GM21447 (cell line): Measurements from ENCODE around the gene NTNG1.
"Not testable (repeated sequence)": the region's sequence is repeated elsewhere in the genome, so short reads cannot be mapped to it uniquely, and the experiment has no call there.

Experiments used
- ATAC-seq: cut with Tn5 transposase; IDR thresholded peaks from one replicate; pipeline ENCODE4 v1.9.1; 2021; ENCODE audit not compliant: unreplicated experiment

Gene NTNG1

DNA sequence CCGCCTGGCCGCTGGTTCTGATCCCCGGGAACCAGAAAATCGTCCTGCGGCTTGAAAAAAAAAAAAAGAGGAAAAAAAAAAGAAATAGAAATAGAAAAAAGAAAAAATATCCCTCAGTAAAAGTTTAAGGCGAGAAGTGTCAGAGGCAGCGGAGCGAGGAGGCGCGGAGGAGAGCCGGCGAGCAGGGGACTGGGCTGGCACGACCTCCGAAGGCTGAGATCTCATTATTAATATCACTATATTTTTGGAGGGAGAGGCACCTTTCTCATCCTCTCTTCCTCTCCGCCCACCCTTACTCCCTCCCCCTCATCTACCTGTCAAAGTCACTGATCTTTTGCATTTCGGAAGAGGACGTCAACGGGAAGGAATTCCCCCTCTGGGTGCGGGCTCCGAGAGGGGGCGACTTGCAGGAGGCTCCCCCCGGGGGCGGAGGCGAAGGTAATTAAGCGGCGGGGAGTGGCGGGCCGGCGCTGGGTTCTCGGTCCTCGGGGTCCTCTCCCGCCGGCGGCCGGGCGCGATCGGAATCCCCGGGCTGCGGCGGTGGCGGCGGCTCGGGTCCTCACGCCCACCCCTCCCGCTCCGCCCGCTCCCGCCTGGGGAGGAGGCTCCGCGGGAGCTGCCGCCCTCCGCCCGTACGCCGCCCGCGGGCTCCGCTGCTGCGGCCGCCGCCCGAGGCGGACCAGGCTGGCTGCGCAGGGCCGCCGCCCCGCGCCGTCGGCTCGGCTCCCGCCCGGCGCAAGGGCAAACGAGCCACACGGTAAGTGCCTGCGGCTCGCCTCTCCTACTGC is at the start of gene NTNG1:
Gene NTNG1 (plus strand): TSS at position 337 of the 788 bp plus-strand sequence.
- no peak for ATAC-seq

DNA sequence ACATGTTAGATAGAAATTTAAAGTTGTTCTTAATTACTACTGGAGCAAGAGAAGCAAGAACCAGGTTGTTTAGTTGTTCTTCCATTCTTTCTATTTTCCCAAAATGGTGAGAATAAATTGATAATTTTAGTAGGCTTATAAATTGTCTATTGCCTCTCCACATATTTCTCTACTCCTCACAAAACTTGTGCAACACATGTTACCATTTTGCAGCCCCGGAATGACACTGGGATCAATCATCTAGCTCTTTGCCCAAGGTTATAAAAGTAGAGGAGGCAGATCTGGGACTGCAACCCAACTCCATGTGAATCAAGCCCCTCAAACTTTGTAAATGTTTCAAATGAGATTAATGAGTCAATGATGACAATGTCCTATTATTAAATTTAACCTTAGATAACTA is 49.4 kb upstream of the NTNG1 start:
- ATAC-seq = no peak

DNA sequence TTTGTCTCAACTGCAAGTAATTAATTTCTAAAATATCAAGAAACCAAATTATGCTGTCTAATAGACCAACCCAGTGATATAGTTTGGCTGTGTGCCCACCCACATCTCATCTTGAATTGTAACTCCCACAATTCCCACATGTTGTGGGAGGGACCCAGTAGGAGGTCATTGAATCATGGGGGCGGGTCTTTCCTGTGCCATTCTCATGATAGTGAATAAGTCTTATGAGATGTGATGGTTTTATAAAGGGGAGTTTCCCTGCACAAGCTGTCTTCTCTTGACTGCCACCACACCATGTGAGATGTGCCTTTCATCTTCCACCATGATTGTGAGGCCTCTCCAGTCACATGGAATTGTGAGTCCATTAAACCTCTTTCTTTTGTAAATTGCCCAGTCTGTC is 47.4 kb upstream of the NTNG1 start:
- not testable (repeated sequence) for ATAC-seq

DNA sequence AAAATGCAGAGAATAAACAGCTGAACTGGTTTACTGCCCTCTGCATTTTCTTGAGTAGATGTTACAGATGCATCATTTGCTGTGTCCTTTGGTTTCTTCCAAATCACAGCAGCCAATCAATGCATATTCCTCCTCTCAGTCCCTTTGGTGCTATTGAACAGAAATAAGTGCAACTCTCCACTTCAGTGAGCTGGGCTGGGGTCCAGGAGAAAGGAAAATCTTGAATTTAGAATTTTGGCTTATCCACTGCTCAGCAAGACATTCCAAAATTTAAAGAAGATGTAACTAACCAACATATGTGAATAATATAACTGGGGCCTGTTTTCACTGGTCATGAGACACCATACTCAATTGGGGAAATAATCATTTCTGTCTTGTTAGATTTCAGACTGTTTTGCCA is 45.2 kb upstream of the NTNG1 start:
- no peak for ATAC-seq

DNA sequence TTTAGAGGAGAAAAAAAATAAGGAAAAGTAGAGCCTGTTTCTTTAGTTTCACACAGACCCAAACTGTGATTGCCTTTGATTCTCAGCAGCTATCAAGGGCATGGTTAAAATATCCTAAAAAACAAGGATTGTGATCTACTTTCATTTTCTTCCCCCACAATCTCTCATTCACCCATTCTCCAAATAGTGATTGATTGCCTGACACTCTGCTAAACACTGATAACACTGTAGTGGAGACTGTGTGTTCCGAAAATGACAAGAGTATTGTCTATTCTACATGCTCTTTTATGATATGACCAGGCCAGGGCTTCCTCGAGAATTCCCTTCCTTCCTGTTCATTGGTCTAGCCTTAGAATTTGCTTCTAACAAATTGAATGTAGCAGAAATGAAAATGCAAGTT is 44.1 kb upstream of the NTNG1 start:
- no peak for ATAC-seq

DNA sequence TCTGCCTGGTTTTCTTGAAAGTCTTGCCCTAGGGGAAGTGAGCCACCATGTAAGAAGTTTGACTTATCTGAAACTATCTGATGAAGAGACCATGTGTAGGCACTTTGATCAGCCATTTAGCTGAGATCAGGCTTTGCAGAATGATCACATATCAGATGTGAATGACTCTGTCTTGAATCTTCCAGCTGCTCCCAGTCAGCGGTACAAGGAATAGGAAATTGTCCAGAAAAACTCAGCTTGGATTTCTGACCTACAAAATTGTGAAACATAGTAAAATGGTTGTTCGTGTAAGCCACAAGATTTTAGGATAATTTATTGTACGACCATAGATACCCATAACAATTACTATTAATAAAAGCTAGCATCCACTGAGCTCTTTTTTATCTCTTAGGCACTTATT is 41.9 kb upstream of the NTNG1 start:
- ATAC-seq = no peak

DNA sequence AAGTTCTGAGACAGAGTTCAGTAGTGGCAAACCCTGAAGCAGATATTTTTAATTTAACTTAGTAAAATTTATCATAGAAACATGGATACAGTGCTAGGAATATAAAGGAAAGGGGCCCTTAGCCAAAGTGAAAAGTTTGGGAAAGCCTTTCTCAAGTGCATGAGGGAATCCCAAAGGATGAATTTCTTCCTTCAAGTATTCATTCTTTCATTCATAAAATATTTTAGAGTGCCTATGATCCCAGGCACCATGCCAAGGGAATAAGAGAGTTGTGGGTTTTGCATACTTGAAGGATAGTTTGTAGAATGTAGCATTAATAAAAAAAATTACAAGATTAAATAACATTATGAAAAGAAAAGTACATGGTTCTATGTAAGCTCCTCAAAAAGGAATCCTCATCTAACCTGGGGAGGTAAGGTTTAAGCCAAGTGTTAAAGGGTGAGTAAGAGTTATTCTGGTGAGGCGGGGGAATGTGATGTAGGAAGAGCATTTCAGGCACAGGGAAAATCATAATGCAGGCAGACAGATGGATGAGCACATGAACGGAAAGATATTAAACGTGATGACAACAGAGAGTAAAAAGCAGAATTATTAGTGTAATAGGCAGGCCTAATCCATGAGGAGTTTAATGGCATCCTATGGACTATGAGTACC is 40.4 kb upstream of the NTNG1 start:
- no peak for ATAC-seq

DNA sequence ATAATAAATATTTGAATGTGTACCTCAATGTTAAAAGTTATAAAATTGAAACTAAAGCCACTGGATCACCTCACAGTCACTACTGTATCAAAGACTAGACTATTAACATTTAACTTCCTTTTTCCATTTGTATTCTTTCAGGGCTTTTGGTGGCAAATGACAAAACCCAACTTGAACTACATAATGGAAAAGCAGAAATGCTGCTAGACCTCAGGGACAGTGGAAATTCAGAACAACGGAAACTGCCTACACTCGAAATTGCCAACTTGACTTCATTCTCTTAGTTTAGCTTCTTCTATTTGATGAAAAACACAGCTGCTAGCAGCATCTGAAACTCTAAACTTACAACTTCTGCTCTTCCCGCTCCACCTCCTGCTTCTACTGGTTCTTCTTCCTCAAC is 34.9 kb upstream of the NTNG1 start:
- ATAC-seq = no peak

DNA sequence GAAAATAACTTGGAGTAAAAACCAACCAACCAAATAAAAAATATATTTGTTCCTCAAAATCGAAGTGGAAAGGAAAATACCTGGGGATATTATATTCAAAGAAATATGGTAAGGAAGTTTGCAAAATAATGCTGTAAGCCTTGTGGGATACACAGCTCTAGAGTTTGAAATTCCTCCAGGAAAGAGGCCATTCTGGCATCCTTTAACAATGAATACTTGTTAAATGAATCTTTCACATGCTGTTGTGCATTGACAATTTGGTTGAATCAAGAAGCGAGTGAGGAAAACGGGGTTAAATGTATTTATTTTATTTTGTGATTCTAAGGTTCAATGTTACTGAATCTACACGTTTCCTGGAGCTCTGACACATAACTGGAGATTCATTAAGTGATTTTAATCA is 30.5 kb upstream of the NTNG1 start:
- no peak for ATAC-seq

DNA sequence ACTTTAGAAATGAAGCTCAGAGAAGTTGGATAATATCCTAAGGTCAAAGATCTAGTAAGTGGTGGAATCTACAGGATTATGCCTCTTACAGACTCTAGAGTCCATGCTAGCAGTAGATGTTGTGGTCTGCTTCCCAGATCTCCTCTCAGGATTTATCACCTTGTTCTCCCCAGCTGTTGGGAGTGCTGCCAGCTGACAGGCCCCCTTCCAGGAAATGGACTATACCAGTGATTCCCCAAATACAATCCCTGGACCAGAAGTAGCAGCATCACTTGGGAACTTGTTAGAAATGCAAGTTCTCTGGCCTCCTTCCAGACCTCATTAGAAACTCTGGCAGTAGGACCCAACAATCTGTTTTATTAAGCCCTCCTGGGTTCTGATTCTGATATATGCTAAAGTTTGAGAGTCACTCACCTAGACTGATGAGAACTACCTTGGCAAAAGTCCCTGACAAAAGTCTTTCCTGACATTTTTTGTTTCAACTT is 24.5 kb upstream of the NTNG1 start:
- no peak for ATAC-seq

DNA sequence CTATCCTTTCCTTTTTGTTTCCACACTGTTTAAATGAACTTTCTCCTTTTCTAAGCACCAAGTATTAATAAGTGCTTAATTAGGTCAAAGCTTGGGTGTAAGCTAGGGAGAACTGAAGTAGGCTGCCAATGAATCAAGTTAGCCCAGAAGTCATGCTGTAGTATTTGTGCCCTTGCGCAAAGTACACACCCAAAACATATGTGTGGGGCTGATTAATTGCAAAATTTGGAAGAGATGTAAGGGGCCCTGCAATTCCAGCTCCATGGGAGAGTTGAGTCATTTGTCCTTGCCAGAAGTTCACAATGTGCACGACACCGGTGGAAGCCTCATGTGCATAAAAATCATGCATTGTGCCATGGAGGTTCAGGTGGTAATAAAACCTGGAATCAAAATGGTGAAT is 18.6 kb upstream of the NTNG1 start:
- ATAC-seq = no peak

DNA sequence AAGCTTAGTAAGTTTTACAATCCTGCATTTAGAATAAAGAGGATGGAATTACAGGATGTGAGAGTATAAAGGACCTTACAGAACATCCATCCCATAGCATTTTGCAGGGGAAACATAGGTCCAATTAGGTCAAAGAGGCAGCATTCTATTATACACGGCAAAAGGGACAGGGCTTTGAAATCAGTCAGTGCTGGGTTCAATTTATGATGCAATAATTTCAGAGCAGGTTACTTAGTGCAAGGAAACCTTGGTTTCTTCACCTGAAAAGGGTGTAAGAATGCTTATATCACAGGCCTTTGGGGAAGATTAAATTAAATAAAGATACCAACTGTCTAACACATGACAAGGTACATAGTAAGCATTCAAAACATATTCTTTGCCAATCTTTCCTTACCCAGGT is 17.1 kb upstream of the NTNG1 start:
- no peak for ATAC-seq

DNA sequence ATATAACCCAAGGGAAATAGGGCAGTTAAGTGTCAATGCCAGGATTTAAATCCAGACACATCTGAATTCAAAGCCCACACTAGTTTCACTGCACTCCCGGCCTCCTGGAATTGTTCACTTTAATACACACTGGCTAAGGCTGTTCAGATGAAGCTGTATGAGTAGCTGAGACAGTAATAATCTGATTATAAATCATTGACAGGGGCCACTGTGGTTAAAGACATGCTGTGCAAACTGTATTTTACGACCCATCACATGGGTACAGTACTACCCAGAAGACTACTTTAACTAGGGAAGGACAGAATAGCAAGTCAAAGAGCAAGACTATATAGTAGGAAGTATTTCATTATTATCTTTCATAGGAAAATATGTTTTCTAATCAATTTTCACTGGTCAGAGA is 16.1 kb upstream of the NTNG1 start:
- no peak for ATAC-seq

DNA sequence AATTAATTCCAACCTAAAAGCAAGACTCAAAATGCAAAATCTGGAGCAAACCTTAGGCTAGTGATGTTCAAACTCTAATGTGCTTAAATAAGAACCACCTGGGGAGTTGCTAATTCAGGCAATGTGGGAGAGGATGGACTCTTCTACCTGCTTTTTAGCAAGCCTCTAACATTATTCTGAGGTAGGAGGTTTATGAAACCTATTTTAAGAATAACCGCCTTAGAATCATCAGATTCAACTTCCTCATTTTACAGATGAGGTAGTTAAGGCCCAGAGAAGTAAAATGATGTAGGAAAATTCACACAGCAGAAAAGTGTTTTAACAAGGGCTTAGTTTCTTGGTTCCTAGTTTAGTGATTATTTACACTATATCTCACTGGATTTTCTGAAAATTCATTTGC is 8.6 kb upstream of the NTNG1 start:
- peak; percentile 60 for ATAC-seq

DNA sequence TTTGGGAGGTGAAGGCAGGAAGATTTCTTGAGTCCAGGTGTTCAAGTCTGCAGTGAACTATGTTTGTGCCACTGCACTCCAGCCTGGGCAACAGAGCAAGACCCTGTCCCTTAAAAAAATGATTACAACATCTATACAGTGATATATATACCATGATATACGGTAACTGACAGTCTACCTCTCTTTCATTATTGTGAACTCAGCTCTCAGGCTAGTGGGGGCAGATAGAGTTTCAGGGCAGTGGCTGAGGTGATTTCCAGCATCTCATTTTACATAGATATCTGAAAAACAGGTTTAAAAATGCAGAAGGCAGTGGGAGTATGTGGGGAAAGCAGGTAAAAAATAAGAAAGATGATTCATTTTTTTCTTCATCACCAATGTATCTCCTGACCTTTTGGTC is 8.1 kb upstream of the NTNG1 start:
- ATAC-seq = peak; percentile 52

DNA sequence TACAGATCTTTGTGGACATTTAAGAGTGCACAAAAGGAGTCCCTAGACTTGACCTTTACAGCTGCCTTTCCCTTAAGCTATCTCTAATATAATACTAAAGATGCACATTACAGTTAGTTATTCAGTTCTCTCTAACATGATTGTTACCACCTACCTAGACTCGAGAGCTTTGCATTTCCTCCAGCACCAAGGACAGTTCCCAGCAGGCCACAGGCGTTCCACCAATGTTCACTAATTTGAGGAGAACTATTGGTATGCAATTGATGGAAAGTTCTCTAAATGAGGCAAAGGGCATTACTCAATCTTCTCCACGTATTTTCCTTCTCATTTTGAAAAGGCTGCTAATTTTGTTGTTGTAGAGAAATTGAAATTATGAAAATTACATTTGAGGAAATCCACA is 5.4 kb upstream of the NTNG1 start:
- no peak for ATAC-seq

DNA sequence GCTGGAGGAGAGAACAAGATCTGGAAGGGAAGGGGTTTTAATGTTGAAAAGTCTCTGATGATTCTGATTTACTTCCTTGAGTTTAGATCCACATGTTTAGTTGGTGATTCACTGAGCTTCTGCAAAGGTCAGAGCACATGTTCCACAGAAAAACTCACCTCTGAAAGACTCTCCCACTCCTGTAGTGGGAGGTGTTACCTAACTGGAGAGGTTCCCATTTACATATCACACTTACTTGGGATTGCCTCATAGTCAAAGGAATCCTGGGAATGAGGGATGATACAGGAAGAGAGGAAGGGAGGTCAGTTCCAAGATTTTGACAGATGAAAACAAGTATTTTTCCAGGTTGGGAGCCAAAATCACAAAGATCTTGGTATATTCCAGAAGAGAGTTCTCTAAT is 2.7 kb upstream of the NTNG1 start:
- ATAC-seq = no peak

DNA sequence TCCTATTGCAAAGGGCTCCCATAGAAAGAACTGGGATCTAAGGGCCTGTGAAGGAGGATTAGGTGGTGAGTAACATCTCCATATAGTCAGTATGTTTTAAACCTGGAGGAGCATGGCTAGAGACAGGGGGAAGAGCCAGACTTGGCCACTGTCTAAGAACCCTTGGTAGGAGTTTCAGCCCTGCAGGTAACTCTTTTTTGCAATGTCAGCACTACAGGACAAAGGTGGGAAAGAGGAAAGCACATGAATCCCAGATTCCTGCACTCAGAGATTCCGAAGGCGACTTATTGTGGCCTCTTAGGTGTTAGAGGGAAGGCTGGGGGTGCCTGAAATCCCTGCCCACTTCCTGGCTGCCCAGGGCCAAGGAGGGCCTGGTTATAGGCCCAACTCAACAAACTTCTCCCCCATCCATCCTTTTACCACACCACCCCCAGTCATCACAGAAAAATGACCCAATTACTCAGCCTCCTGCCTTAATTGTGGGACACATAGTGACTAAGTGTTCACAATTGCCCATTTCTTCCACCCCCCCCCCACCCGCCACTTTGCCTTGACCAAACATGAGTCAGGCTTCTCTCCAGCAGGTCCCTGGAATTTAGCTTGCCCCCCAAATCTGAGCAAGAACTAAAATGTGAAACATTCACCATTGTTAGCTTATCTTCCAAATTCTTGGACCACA is 1.9 kb upstream of the NTNG1 start:
- no peak for ATAC-seq

DNA sequence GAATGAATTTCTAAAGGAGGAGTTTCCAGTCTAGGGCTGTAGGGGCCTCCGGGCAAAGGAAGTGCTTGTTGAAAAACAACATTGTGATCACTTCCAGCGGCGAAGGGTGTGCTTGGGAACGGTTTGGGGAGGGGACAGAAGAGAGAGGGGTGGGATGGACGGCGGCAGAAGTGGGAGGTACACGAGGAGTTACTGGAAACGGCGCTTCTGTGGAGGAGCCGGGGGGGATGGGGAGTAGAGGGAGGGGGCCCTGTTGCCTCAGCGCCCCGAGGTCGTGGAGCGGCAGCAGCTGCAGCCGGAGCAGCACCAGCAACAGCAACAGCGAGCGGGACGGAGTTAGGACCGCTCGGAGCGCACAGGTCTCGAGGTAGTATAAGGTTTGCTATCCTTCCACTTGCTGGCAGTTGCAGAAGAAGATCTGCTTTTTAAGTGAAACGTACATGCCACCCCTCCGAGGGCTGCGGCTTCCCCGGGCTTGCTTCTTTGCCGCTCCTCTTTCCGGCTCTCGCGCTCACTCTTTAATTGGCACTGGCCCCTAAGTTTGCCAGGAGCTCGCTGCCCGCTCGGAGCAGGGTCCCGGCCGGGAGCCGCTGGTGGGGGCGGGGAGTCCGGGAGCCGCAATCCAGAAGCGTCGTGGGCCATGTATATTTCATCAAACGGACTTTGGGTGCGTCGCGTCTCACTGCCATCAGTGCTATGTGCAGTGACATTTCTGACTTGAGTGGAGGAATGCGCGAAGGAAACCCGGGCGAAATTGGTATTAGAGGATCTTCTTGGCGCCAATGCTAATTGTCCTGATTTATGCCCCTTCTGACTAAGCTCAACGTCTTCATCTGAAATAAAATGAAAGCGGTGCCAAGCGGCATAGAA is 771 bp upstream of the NTNG1 start:
- no peak for ATAC-seq

DNA sequence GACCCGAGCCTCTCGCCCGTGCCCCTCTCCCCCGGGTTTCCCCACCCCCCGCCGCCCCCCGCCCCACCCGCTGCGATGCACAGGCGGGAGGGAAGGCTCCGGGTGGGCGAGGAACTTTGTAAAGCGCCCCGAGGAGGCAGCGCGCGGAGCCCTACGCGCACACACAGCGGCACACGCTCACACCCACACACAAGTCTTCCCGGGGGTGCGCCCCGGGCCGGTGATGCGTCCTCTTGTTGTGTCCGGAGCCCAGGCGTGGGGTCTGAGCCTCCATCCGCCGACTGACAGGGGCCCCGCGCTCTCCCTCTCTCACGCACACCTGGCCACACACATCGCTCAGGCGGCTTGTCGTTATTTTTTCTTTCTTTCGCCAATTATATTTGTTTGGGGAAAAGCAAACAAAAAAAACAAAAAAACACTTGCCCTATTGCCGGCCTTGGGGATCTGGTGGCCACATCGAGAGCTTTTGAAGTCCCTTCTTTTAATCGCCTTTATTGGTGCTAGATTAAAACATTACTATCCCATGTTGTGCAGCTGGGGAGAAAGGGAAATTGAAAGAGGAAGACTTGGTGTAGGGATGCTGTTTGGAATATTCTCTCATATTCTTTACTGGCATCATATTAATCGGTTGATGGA is 770 bp downstream of the NTNG1 start:
- ATAC-seq = no peak

DNA sequence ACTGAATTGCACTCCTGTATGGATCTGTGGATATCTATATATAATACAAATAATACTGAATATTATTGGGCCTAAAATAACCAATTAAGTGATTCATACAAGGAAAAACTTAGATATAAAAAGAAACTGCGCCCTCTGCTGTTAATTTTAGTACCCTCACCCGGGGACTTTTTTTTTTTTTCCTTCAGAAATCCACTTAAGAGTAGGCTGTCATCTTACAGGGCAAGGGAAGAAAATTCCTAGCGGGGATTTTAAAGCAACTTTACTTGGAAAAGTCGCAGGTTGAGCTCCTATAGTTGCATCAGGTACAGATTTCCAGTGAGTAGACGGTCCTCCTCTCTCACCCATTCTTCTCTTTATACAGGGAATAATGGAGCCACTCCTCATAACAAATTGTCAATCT is 1.3 kb downstream of the NTNG1 start:
- no peak for ATAC-seq
